Measurements from ENCODE around the gene DHRS9. TPM values are rescaled to one million over a fixed set of nuclear protein-coding genes. Genes with fewer than 3 reads are reported as not detected.

DHRS9 gene
- total and polyA plus RNA-seq, 4 donors = 1.5 to 17.2 (median 4.0) TPM

DNA sequence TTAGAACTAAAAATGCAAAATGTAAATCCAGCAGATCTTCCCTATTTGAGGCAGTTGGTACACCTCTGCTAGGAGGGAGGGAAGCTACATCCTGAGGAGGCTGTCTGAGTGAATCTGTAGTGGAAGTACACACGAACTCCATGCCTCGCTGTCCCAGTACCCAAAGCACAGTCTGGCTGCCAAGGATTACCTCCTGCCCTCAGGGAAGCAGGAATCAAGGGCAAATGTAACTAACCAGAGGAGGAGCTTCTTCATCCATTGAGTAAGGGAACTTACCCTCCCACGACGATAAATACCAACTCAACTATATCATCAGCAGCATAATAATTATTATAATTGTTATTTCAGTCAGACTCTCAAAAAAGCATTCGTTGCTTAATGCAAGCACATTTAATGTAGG is 2.1 kb downstream of the DHRS9 start:
- Histone ChIP-seq H3K27me3 (ENCODE audit: control insufficient read depth in 3 of 3, insufficient read depth in 3 of 3, low read length in 2 of 3) (no peaks in the 10 kb centered on the region), H3K4me3 (no peak overlapping the region), H3K27ac (ENCODE audit: low read depth in 1 of 2, low read length in 1 of 2) (no peak overlapping the region), H3K9ac (ENCODE audit: insufficient read depth in 1 of 2, low read length in 2 of 2) (no peak overlapping the region), H3K36me3 (ENCODE audit: control insufficient read depth in 4 of 4, insufficient read depth in 4 of 4, low read length in 4 of 4) (no peaks in the 10 kb centered on the region), H3K9me3 (ENCODE audit: control insufficient read depth in 4 of 4, insufficient read depth in 3 of 4, low read length in 3 of 4) (no peaks in the 10 kb centered on the region), H3K4me1 (ENCODE audit: control insufficient read depth in 5 of 5, insufficient read depth in 5 of 5, low read length in 5 of 5) (no peaks in the 10 kb centered on the region)
- TF ChIP-seq, protein P1, sequence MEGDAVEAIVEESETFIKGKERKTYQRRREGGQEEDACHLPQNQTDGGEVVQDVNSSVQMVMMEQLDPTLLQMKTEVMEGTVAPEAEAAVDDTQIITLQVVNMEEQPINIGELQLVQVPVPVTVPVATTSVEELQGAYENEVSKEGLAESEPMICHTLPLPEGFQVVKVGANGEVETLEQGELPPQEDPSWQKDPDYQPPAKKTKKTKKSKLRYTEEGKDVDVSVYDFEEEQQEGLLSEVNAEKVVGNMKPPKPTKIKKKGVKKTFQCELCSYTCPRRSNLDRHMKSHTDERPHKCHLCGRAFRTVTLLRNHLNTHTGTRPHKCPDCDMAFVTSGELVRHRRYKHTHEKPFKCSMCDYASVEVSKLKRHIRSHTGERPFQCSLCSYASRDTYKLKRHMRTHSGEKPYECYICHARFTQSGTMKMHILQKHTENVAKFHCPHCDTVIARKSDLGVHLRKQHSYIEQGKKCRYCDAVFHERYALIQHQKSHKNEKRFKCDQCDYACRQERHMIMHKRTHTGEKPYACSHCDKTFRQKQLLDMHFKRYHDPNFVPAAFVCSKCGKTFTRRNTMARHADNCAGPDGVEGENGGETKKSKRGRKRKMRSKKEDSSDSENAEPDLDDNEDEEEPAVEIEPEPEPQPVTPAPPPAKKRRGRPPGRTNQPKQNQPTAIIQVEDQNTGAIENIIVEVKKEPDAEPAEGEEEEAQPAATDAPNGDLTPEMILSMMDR (IDR thresholded peaks at IDR 0.05; ENCODE audit: control extremely low read depth, extremely low read depth) = no peak
- ATAC-seq (ENCODE audit: insufficient read depth, low FRiP score) (no peak), DNase-seq (no peak)
- WGBS, 2 donors = 63 to 70% methylated on average over 5 of the region's 5 CpGs

DNA sequence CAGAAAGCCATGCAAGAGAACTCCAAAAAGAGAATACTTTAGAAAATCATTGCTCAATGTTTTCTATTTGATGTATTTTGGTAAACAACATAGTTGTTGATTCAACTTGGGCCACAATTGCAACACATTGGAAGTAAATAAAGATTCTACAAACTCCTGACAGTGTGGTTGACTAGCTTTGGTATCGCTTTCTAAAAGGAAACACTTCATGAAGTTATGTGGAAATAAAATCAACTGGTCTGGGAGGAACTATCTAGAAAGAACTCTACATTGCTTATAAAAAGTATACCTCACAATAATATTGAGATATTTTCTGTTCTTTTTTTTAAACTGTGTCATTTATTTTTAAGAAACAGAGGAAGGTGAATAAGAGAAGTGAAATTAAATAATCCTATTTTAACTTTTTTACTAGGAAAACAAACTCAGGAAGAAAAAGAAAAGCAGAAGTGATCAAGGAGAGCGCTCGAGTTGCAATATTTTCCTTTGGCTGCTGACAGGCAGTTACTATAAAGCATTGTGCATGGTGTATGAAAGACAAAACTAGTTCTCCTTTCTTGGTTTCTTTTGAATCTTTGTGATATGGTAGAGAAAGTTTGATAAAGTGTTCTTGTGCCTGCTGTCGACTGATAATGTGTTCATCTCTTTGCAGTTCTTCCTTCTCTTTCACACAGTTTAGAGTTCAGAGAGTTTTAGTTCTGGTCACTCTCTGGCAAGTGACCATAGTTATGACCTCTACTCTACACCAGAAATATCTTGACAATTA is 3.0 kb downstream of the DHRS9 start:
- Histone ChIP-seq H3K27ac (ENCODE audit: low read depth in 1 of 2, low read length in 1 of 2) (no peak overlapping the region), H3K4me1 (ENCODE audit: control insufficient read depth in 5 of 5, insufficient read depth in 5 of 5, low read length in 5 of 5) (no peaks in the 10 kb centered on the region), H3K9ac (ENCODE audit: insufficient read depth in 1 of 2, low read length in 2 of 2) (no peak overlapping the region), H3K9me3 (ENCODE audit: control insufficient read depth in 4 of 4, insufficient read depth in 3 of 4, low read length in 3 of 4) (no peaks in the 10 kb centered on the region), H3K27me3 (ENCODE audit: control insufficient read depth in 3 of 3, insufficient read depth in 3 of 3, low read length in 2 of 3) (no peaks in the 10 kb centered on the region), H3K36me3 (ENCODE audit: control insufficient read depth in 4 of 4, insufficient read depth in 4 of 4, low read length in 4 of 4) (no peaks in the 10 kb centered on the region), H3K4me3 (no peak overlapping the region)
- ATAC-seq (ENCODE audit: insufficient read depth, low FRiP score) (no peak), DNase-seq (peak in 1 of 3 donors; percentile 14)
- TF ChIP-seq, protein P1 (IDR thresholded peaks at IDR 0.05; ENCODE audit: control extremely low read depth, extremely low read depth) = no peak
- WGBS, 2 donors = 30 to 51% methylated on average over 4 of the region's 4 CpGs

DNA sequence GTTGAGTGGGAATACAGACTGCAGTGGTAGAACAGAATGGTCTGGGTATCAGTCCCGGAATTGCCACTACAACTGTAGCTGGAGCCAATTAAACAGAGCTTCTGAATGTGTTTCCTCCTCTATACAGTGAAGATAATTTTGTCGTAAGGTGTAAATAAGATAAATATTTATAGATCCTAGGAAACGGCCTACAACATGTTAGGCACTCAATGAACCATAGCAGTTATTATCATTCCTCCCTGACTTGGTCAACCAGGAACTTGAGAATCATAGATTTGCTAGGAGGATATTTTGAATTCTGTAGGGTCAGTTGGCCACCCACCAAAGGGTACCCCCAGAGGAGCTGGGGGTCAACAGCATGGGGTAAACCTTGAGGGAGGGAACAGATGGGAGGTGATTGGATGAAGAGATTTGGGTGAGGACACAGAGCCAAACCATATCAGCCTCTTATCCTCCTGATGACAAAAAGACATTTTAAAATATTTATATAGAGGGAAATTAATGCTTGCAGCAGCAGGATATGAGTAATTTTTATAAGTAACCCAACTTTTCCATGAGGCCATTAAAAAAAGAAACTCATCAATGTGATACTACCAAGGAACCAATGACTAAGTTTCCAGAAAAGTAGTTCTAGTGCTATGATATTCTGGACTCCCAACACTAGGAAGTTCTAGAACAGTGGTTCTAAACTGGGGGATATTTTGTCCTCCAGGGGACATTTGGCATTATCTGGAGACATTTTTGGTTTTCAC is 4.0 kb downstream of the DHRS9 start:
- Histone ChIP-seq H3K36me3 (ENCODE audit: control insufficient read depth in 4 of 4, insufficient read depth in 4 of 4, low read length in 4 of 4) (no peaks in the 10 kb centered on the region), H3K9me3 (ENCODE audit: control insufficient read depth in 4 of 4, insufficient read depth in 3 of 4, low read length in 3 of 4) (no peaks in the 10 kb centered on the region), H3K27me3 (ENCODE audit: control insufficient read depth in 3 of 3, insufficient read depth in 3 of 3, low read length in 2 of 3) (no peaks in the 10 kb centered on the region), H3K27ac (ENCODE audit: low read depth in 1 of 2, low read length in 1 of 2) (no peak overlapping the region), H3K4me1 (ENCODE audit: control insufficient read depth in 5 of 5, insufficient read depth in 5 of 5, low read length in 5 of 5) (no peaks in the 10 kb centered on the region), H3K4me3 (no peak overlapping the region), H3K9ac (ENCODE audit: insufficient read depth in 1 of 2, low read length in 2 of 2) (no peak overlapping the region)
- DNase-seq = no peak
- WGBS, 2 donors = 63 to 87% methylated on average over 3 of the region's 3 CpGs
- TF ChIP-seq, protein P1 (IDR thresholded peaks at IDR 0.05; ENCODE audit: control extremely low read depth, extremely low read depth) = no peak
- no peak for ATAC-seq (ENCODE audit: insufficient read depth, low FRiP score)
